Fibroblast of the conjunctiva (primary cell): ENCODE results near the gene MYLK.

Experiments
- DNase-seq: peaks from one replicate; pipeline ENCODE4 v3.0.0-alpha.2; 2010; ENCODE audit warnings: low read depth

The MYLK gene

GRCh38 chr3:123791898-123792297 is 92.2 kb downstream of the MYLK start:
- peak; percentile 30 for DNase-seq

DNA sequence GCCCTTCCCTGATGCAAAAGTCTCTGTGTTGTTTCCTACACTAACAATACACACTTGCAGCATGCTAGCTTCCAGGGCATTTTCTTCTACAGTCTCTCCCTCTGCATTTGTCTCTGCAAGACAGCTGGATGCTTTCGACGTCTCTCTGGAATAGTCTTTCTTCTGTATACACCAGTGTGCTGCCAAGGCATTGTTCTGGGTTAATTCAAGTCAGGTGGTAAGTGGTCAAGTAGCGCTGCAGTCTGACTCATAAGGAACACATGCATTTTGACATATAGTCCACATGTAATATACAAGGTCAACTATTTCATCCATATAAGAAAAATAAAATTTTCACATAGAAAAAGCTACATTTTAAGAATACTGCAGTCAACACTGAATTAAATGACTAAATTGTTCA is 92.7 kb downstream of the MYLK start:
- DNase-seq: peak; percentile 93

DNA sequence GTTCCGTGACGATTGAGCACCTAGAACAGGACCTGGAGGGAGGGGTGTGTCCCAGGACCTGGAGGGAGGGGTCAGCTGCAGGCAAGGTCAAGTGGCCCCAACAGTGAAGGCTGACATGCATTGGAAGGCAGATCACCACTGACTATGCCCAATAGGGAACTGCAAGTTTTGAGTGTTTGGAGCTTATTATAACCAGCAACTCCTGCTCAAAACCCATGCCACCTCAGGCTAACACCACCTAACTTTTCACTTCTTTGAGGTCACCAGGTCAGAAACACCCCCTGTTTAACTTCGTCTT is 93.1 kb downstream of the MYLK start:
- DNase-seq: no peak

DNA sequence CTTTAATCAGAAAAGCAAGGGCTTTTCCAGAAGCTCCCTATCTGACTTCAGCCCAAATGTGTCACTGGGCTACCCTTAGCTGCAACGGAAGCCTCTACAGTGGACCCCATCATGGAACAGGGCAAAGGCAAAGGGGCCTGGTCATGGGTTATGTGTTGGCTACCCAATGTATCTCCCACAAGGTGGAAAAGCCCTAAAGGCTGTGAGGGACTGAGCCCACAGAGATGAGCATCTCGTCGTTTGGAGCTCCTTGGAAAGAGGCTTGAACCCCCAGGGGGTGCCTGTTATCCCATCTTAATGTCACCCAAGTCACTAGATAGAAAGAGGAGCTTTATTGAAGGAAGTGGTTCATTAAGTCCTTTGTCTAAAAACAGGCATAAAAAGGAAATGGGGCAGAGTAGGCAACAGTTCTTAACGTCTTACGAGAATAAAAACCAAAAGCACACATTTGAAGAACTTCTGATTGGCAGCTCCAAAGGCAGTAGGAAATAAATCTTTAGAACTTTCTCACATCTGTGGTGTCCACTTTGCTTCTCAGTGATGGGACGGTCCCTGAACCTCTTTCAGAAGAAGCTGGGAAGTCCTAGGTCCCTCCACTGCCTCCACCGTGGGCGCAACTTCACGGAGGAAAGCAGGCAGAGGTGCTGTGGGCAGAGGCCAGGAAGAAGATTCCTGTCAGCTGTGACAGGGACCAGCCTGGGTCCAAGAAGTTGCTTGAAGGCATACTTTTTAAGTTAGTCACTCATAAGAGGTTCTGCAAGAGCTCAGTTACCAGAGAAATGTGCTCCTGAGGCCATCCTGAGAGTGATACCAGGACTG is 93.7 kb downstream of the MYLK start:
- no peak for DNase-seq

GRCh38 chr3:123789760-123790159 is 94.4 kb downstream of the MYLK start:
- no peak for DNase-seq

- no peak for DNase-seq
Measured at GRCh38 chr3:123789160-123789559, 95.0 kb downstream of the MYLK start.

DNA sequence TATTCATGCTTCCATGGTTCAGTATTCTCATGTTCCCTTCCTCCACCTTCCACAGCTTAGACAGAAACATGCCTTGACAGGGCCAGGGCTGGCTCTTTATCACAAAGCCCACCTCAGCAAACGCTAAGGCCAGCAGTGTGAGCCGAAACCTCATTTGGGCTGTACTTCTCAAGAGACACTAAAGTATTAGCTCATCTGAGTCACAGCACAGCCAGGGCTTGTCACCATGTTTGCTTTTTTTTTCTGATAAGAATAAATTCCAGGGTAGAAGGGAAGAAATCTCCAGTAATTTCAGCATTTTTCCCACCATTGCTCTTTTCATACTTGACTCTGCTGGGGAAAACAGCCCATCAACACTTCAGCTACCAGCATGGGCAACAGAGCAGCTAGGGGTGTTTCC is 95.4 kb downstream of the MYLK start:
- DNase-seq: no peak

DNA sequence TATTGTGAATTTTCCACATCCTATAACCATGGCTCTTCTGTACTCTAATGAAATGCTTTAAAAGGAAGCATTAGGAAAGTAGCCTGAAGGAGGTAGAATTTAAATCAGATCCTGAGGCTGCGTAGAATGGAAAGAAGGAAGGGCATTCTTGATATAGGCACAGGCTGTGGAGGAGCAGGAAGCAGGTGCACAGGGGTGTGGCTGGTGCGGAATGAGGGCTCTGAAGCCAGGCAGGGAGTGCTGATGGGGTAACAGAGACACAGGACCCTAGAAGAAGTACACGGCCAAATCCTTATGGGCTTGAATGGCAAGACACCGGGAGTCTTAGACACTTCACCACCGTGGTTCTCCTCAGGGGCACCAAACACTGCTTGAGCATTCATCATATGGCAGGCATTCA is 97.0 kb downstream of the MYLK start:
- DNase-seq: no peak

- no peak for DNase-seq
Measured at GRCh38 chr3:123785602-123786001, 98.5 kb downstream of the MYLK start.

DNA sequence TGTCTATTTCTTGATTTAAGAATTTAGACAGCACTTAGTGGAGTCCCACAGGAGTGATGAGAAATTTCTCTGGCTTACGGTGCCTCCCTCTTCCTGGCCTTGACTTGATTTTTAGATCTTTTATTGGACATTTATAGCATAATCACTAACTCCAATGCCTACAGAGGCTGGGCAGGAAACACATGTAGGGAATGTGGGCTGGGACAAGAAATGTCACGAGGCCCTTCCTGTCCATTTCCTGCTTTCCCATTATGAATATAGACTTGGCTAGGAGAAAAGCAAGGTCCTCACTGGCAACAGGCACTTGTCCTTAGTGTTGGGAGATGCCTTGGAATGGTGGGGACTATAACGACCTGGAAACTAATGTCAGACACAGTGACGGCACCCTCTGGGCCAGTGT is 100.3 kb downstream of the MYLK start:
- DNase-seq: no peak

DNA sequence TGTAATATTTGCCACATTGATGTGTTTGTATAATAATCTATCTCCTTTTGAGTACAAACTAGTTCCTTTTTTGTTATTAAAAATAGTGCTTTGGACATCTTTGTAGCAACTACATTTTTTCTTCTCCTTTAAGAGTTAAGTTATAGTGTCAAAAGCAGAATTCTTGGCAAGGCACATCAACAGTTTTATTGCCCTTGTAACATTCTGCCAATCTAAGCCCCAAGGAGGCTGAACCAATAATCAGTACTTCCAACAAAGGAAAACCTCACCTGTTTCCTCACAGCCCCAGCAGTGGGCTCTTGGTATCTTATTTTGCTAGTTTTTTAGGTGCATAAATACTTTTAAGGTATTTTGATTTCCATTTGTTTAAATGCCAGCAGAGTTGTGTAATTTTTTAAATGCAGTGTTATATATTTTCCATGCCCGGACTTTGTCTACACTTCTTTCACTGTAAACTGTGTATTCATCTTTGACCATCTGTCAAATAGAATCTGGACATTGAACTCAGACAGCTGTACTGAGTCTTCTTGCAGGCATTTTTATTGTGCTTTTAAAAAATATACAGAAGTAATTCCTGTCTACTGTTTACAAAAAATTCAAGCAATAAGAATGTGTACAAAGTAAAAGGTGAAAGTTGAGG is 101.0 kb downstream of the MYLK start:
- DNase-seq: no peak

GRCh38 chr3:123782488-123782887 is 101.6 kb downstream of the MYLK start:
- DNase-seq: no peak

- no peak for DNase-seq
Measured at GRCh38 chr3:123781571-123782275, 102.4 kb downstream of the MYLK start.

DNA sequence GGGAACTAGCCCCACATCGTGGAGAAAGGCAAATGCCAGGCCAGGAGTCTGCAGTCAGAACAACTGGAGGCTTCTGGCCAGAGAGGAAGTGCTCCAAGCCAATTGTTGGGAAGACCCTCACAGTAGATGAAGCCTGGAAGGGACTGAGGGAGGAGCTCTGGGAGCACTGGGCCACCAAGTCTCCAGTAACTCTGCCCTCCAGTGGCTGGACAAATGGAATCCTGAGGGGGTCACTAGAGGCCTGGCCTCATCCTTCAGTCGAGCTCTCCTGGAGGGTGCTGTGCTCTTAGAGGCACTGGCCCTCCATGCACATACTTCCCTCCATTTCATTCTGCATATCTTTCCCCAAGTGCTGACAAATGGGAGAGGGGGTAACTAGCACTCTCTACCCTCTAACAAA is 103.0 kb downstream of the MYLK start:
- DNase-seq: no peak

DNA sequence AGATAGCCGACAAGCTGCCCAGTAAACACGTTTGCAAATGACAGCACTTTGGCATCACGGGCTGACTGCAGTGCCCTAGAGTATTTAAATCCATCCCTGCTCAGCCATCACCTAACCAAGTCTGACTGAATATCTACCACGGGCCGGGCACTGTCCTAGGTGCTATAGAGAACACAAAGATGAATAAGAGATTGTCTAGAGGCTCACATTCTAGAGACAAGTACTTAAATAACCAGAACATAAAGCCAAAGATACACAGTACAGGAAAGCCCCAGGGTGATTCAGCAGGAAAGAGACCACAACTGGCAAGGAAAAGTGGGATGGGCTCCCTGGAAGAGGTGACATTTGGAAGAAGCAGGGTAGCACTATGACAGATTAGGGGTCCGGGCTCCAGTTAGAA is 103.5 kb downstream of the MYLK start:
- DNase-seq: no peak

- DNase-seq: no peak
Measured at GRCh38 chr3:123779655-123780231, 104.4 kb downstream of the MYLK start.

DNA sequence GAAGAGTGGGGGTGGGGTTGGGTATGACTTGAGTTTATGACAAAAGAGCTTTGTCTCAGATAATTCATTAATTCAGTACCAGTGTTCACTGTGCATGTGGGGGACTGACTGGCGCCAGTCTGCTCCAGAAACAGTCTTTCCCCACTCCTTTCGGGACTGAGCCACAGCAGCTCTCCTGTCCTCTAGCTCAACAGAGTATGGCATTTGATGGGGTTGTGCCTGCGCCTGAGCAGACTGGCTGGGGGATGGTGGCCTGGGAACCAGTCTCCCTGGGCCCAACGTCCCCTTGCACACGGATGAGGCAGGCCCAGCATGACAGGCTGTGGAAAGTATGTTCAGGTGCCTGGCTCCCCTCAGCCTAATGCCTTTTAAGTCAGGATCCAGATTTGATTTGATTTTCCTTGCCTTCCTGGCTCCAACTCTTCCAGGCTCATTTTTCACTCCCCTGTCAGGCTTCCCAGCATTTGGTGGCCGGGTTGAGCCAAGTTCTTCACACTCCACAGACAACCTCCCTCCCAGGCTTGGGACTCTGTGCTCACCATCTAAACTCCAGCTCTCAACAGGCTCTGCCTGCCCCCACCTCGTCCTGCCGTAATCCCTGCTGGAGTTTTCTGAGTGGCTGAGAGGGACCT is 105.0 kb downstream of the MYLK start:
- DNase-seq: no peak

GRCh38 chr3:123778525-123778924 is 105.6 kb downstream of the MYLK start:
- DNase-seq: no peak

GRCh38 chr3:123776071-123776782 is 107.9 kb downstream of the MYLK start:
- no peak for DNase-seq

DNA sequence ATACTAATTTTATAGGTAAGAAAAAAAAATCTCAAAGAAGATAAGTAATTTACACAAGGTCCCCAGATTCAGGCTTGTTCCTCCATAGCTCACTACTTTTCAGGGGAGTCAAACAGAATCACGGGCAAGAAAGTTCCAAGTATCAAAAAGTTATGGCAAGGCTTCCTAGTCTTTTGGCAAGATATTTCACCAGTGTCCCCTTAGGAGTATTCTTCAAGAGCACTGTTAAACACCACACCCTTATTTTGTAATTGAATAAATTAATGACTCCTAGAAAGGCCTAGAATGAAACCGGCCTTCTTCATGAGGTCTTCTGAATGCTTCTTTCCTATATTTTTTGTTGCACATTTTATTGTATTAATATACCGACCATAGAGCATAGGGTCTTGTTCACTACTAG is 109.7 kb downstream of the MYLK start:
- no peak for DNase-seq

GRCh38 chr3:123773681-123774431 is 110.3 kb downstream of the MYLK start:
- peak; percentile 75 for DNase-seq
